HG03354 (cell line): ENCODE results near the gene OIP5.
"Not testable (repeated sequence)": the region's sequence is repeated elsewhere in the genome, so short reads cannot be mapped to it uniquely, and the experiment has no call there.

Experiments
- ATAC-seq: cut with Tn5 transposase; IDR thresholded peaks from one replicate; pipeline ENCODE4 v1.9.1; 2021; ENCODE audit warnings: mild to moderate bottlenecking; ENCODE audit not compliant: unreplicated experiment, poor library complexity, severe bottlenecking

OIP5 gene

DNA sequence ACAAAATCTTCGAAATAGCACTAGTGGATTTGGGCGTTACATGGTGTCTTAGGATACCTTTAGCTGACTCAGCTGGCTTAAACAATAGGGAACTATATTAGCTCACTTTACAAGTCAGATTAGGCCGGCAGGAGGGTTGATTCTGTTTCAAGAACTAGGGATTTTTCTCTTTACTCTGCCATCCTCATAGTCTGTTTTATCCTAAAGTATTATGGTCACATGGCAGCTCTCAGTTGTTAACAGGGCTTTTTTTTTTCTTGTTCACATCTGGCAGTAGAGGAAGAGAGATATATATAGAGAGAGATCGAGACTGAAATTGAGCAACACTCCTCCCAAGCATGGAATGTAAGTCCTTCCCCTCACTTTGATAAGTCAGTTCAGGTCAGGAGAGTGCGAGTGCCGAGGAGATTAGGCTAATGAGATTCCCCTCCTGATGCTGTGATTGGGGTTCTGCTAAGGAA lies 68.5 kb downstream of the OIP5 start:
- ATAC-seq = no peak

DNA sequence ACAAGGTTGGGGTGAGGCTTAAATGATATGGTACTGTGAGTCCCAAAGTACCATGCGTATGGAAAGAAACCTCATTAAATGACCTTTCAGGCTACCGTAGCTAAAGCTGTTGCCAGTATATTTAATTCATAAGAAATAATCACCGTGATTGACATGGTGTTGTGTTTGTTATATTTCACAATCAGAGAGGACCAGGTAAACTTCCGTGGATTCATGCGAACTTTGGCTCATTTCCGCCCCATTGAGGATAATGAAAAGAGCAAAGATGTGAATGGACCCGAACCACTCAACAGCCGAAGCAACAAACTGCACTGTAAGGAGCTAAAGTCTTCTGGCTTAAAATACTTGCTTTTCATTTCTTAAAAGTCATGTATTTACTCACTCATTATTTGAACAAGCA lies 69.8 kb downstream of the OIP5 start:
- no peak for ATAC-seq

GRCh38 chr15:41260924-41261323 lies 71.5 kb downstream of the OIP5 start:
- not testable (repeated sequence) for ATAC-seq

DNA sequence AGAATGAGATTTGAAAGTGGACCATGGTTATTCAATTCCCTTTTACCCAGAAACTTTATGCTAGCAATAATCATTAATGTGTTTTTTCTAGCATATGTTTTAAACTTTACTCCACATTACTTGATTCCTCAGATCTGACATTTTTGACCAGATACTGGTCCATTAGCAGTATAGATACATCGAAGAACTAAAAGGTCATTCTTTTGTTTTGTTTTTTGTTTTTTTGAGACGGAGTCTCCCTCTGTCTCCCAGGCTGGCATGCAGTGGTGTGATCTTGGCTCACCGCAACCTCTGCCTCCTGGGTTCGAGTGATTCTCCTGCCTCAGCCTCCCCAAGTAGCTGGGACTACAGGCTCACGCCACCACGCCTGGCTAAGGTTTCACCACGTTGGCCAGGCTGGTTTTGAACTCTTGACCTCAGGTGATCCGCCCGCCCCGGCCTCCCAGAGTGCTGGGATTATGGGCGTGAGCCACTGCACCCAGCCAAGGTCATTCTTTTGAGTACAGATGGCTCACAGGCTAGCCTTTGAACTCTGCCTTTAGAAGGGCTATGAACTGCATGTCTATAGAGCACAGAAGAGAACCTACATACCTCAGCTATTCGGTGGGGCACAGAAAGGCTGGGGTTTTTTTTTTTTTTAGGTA lies 72.7 kb downstream of the OIP5 start:
- ATAC-seq = no peak
